DOHH2 (cell line): Measurements from ENCODE around the gene EXOC6B.

Experiments
- H3F3A ChIP-seq: fragments of 200-600 bp; sonication (generic), shearing (Covaris generic); 2 replicates; pipeline ENCODE4 v1.6.0; 2016; ENCODE audit warnings: antibody characterized with exemption, mild to moderate bottlenecking; ENCODE audit not compliant: control insufficient read depth, insufficient read depth
- H3K27ac ChIP-seq: fragments of 200-600 bp; sonication (generic); 2 replicates; pipeline ENCODE4 v1.5.1; 2014; ENCODE audit warnings: low read depth, mild to moderate bottlenecking, low read length, moderate library complexity
- H3K27me3 ChIP-seq: fragments of 200-600 bp; sonication (generic); 2 replicates; pipeline ENCODE4 v1.6.1; 2014; ENCODE audit warnings: mild to moderate bottlenecking, low read length, mixed read lengths; ENCODE audit not compliant: control insufficient read depth
- H3K36me3 ChIP-seq: fragments of 200-600 bp; sonication (generic); 2 replicates; pipeline ENCODE4 v1.6.1; 2014; ENCODE audit warnings: mild to moderate bottlenecking, low read length, moderate library complexity, mixed read lengths; ENCODE audit not compliant: control insufficient read depth
- H3K4me1 ChIP-seq: fragments of 200-600 bp; sonication (generic); 2 replicates; pipeline ENCODE4 v1.6.1; 2014; ENCODE audit warnings: mild to moderate bottlenecking, low read length, mixed read lengths; ENCODE audit not compliant: control insufficient read depth
- H3K4me2 ChIP-seq: fragments of 200-600 bp; sonication (generic); 2 replicates; pipeline ENCODE4 v1.6.0; 2014; ENCODE audit warnings: mild to moderate bottlenecking, low read length, moderate library complexity
- H3K4me3 ChIP-seq: fragments of 200-600 bp; sonication (generic); 2 replicates; pipeline ENCODE4 v1.5.1; 2014; ENCODE audit warnings: mild to moderate bottlenecking, low read length, mixed read lengths
- H3K79me2 ChIP-seq: fragments of 200-600 bp; sonication (generic); 2 replicates; pipeline ENCODE4 v1.6.1; 2014; ENCODE audit warnings: mild to moderate bottlenecking, low read length, mixed read lengths; ENCODE audit not compliant: control insufficient read depth
- H3K9me2 ChIP-seq: fragments of 200-600 bp; sonication (generic); replicated peaks from 2 replicates; pipeline ENCODE4 v1.6.1; 2014; ENCODE audit warnings: mild to moderate bottlenecking, low read length, mixed read lengths; ENCODE audit not compliant: control insufficient read depth
- H3K9me3 ChIP-seq: fragments of 200-600 bp; sonication (generic); 2 replicates; pipeline ENCODE4 v1.6.1; 2014; ENCODE audit warnings: antibody characterized with exemption, low read length, mixed read lengths; ENCODE audit not compliant: control insufficient read depth, insufficient read depth
- H4K20me1 ChIP-seq: fragments of 200-600 bp; sonication (generic); 2 replicates; pipeline ENCODE4 v1.6.0; 2014; ENCODE audit warnings: low read depth, mild to moderate bottlenecking, antibody characterized with exemption, low read length, moderate library complexity; ENCODE audit not compliant: control insufficient read depth, insufficient read depth
- CTCF ChIP-seq: fragments of 200-600 bp; sonication (generic); IDR thresholded peaks from one replicate; pipeline ENCODE4 v1.5.1; 2014; ENCODE audit warnings: antibody characterized with exemption, mild to moderate bottlenecking, low read depth, low read length; ENCODE audit not compliant: poor library complexity, severe bottlenecking
- EZH2phosphoT487 ChIP-seq: fragments of 200-600 bp; sonication (generic); IDR thresholded peaks from 2 replicates; pipeline ENCODE4 v1.6.1; 2017; ENCODE audit warnings: borderline replicate concordance, mild to moderate bottlenecking, antibody characterized with exemption, low read length, moderate library complexity, mixed read lengths

EXOC6B gene

DNA sequence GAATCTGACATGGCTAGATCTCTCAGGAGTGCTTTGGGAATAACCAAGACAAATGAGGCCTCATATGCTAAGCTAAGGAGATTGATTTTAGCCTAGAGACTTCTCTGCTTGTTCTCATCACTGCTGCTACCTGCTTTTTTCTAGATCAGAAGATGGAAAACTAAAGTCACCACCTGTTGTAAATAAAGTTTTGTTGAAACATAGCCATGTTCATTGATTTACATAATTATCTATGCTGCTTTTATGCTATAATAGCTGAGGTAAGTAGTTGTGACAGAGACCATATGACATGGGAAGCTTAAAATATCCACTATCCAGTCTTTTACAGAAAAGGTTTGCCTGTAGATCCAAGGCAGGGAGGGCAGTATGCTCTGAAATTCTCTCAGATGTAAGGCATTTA, 632.1 kb downstream of the EXOC6B start:
- Histone ChIP-seq H3F3A (no peaks in the 10 kb centered on the region), H3K9me3 (no peaks in the 10 kb centered on the region), H3K4me3 (no peak overlapping the region), H3K36me3 (no peaks in the 10 kb centered on the region), H3K79me2 (no peaks in the 10 kb centered on the region), H3K27me3 (no peaks in the 10 kb centered on the region), H3K9me2 (no peaks in the 10 kb centered on the region), H3K4me1 (no peaks in the 10 kb centered on the region), H3K27ac (no peak overlapping the region), H3K4me2 (no peak overlapping the region), H4K20me1 (no peaks in the 10 kb centered on the region)
- TF ChIP-seq EZH2phosphoT487 = no peak
- TF ChIP-seq CTCF = no peak

DNA sequence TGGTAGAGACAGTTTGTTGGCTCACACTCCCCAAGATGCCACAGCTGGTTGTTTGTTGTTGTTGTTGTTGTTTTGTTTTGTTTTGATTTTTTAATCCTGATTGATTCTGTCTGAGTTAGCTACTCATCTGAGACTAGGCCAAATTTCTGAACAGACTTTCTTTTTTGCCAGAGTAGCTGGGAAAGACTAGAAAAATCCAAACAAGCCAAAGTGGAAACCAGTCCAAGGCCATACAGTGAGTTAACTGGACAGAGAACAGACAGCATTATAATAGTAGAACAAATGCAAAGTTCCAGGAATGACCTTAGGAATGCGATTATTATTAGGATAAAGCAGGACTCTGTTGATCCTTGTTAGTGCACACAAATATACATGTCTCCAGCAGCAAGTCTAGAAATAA, 634.4 kb downstream of the EXOC6B start:
- Histone ChIP-seq H3K79me2 (no peaks in the 10 kb centered on the region), H3K27ac (no peak overlapping the region), H3K27me3 (no peaks in the 10 kb centered on the region), H3K36me3 (no peaks in the 10 kb centered on the region), H3K9me3 (no peaks in the 10 kb centered on the region), H3F3A (no peaks in the 10 kb centered on the region), H3K9me2 (no peaks in the 10 kb centered on the region), H3K4me1 (no peaks in the 10 kb centered on the region), H4K20me1 (no peaks in the 10 kb centered on the region), H3K4me3 (no peak overlapping the region), H3K4me2 (no peak overlapping the region)
- no peak for TF ChIP-seq CTCF
- TF ChIP-seq EZH2phosphoT487 = no peak

- Histone ChIP-seq H3K27ac (no peak overlapping the region), H3K79me2 (no peaks in the 10 kb centered on the region), H3K36me3 (no peaks in the 10 kb centered on the region), H3K27me3 (no peaks in the 10 kb centered on the region), H4K20me1 (no peaks in the 10 kb centered on the region), H3K4me2 (no peak overlapping the region), H3K9me2 (no peaks in the 10 kb centered on the region), H3K9me3 (no peaks in the 10 kb centered on the region), H3F3A (no peaks in the 10 kb centered on the region), H3K4me1 (no peaks in the 10 kb centered on the region), H3K4me3 (no peak overlapping the region)
- TF ChIP-seq CTCF (no peak), EZH2phosphoT487 (no peak)
Measured at GRCh38 chr2:72185206-72185605, 640.6 kb downstream of the EXOC6B start.

DNA sequence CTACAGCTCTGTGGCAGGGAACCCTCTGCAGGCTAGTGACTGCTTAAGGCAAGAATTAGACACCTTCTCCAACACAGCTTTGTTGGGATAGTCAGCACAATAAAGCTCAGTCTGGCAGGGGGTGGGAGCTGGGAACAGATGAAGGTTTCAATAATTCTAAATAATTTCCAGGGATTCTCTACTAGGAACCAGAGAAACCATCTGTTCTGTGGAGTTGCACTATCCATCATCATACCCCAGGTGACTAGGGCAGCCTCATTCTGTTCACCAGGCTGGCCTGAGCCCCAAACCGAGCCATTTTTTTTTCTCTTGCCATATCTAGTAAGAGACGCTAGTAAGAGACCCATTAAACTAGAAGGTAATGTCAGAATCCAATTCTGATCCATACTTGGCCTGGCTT, 642.4 kb downstream of the EXOC6B start:
- Histone ChIP-seq H3K4me2 (no peak overlapping the region), H3K4me1 (no peaks in the 10 kb centered on the region), H3K4me3 (no peak overlapping the region), H3K27me3 (no peaks in the 10 kb centered on the region), H3F3A (no peaks in the 10 kb centered on the region), H3K36me3 (no peaks in the 10 kb centered on the region), H3K9me2 (no peaks in the 10 kb centered on the region), H4K20me1 (no peaks in the 10 kb centered on the region), H3K27ac (no peak overlapping the region), H3K9me3 (no peaks in the 10 kb centered on the region), H3K79me2 (no peaks in the 10 kb centered on the region)
- no peak for TF ChIP-seq CTCF
- no peak for TF ChIP-seq EZH2phosphoT487
